Measurements from ENCODE around the gene ENOSF1. TPM values are rescaled to one million over a fixed set of nuclear protein-coding genes. Genes with fewer than 3 reads are reported as not detected.
A peak's percentile ranks its signal among the peaks of the same experiment; 100 is the strongest.

The ENOSF1 gene
- total and polyA plus RNA-seq, 5 donors: 38.7 to 59.8 (median 44.3) TPM

DNA sequence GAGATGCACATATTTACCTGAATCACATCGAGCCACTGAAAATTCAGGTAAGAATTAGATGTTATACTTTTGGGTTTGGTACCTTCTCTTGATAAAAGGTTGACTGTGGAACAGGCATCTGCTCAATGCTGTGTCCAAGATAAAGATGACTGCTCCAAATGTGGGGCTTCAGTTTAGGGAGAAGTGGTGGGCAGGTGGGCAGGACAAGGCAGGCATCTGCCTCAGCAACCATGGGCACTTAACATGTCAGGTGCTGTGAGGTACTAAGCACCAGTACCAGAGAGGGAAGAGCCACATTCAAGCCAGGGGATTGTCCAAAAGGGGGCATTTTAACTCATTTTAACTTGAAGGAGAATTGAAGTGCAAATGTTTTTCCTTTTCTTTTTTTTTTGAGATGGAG, 41.0 kb downstream of the ENOSF1 start:
- WGBS: 94% methylated on average over 1 of the region's 1 CpG
- intact Hi-C loops (cut with DNase I): no loop called here
- ATAC-seq (no peak), DNase-seq (no peak)
- H3K27ac ChIP-seq (ENCODE audit: low read length): no peak overlapping the region
- H3K4me1 ChIP-seq (ENCODE audit: control insufficient read depth, insufficient read depth, low read length): no peaks in the 10 kb centered on the region
- H3K9me3 ChIP-seq (ENCODE audit: control insufficient read depth, low read length): no peaks in the 10 kb centered on the region
- no peak overlapping the region for H3K4me3 ChIP-seq (ENCODE audit: low read length)
- no peaks in the 10 kb centered on the region for H3K27me3 ChIP-seq (ENCODE audit: control insufficient read depth, insufficient read depth)

GRCh38 chr18:670522-670921, 41.9 kb downstream of the ENOSF1 start:
- WGBS: 95% methylated on average over 11 of the region's 11 CpGs
- Histone ChIP-seq H3K27me3 (ENCODE audit: control insufficient read depth, insufficient read depth) (no peaks in the 10 kb centered on the region), H3K4me1 (ENCODE audit: control insufficient read depth, insufficient read depth, low read length) (no peaks in the 10 kb centered on the region), H3K9me3 (ENCODE audit: control insufficient read depth, low read length) (no peaks in the 10 kb centered on the region), H3K27ac (ENCODE audit: low read length) (no peak overlapping the region), H3K4me3 (ENCODE audit: low read length) (no peak overlapping the region)
- no peak for ATAC-seq
- DNase-seq: no peak
- intact Hi-C loops (cut with DNase I): no loop called here

- Histone ChIP-seq H3K4me3 (ENCODE audit: low read length) (no peak overlapping the region), H3K27me3 (ENCODE audit: control insufficient read depth, insufficient read depth) (no peaks in the 10 kb centered on the region), H3K9me3 (ENCODE audit: control insufficient read depth, low read length) (no peaks in the 10 kb centered on the region), H3K4me1 (ENCODE audit: control insufficient read depth, insufficient read depth, low read length) (no peaks in the 10 kb centered on the region), H3K27ac (ENCODE audit: low read length) (no peak overlapping the region)
- 93% methylated on average over 8 of the region's 8 CpGs for WGBS
- DNase-seq (no peak), ATAC-seq (no peak)
- intact Hi-C loops (cut with DNase I): no loop called here
These were observed 43.4 kb downstream of the ENOSF1 start for GRCh38 chr18:669077-669476.

- Histone ChIP-seq H3K9me3 (ENCODE audit: control insufficient read depth, low read length) (no peaks in the 10 kb centered on the region), H3K4me3 (ENCODE audit: low read length) (no peak overlapping the region), H3K27ac (ENCODE audit: low read length) (no peak overlapping the region), H3K27me3 (ENCODE audit: control insufficient read depth, insufficient read depth) (no peaks in the 10 kb centered on the region), H3K4me1 (ENCODE audit: control insufficient read depth, insufficient read depth, low read length) (no peaks in the 10 kb centered on the region)
- DNase-seq (no peak), ATAC-seq (no peak)
- 61% methylated on average over 1 of the region's 1 CpG for WGBS
- intact Hi-C loops (cut with DNase I): no loop called here
These were observed 44.2 kb downstream of the ENOSF1 start for GRCh38 chr18:668260-668659.

DNA sequence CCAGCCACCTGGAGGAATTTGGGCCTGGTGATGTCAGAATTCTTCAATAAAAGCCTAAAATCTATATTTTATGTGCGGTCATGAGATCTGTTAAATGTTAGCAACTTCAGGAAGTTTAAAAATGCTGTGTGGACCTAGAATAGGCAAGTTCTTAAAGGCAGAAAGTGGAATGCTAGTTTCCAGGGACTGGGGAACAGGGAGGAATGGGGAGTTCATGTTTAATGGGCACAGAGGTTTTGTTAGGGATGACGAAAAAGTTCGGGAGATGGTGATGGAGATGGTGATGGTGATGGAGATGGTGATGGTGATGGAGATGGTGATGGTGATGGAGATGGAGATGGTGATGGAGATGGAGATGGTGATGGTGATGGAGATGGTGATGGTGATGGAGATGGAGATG, 45.8 kb downstream of the ENOSF1 start:
- DNase-seq (no peak), ATAC-seq (no peak)
- H3K27me3 ChIP-seq (ENCODE audit: control insufficient read depth, insufficient read depth): no peaks in the 10 kb centered on the region
- WGBS: 97% methylated on average over 3 of the region's 3 CpGs
- intact Hi-C loops (cut with DNase I): no loop called here
- H3K9me3 ChIP-seq (ENCODE audit: control insufficient read depth, low read length): no peaks in the 10 kb centered on the region
- no peak overlapping the region for H3K4me3 ChIP-seq (ENCODE audit: low read length)
- no peaks in the 10 kb centered on the region for H3K4me1 ChIP-seq (ENCODE audit: control insufficient read depth, insufficient read depth, low read length)
- no peak overlapping the region for H3K27ac ChIP-seq (ENCODE audit: low read length)

GRCh38 chr18:666177-666576, 46.3 kb downstream of the ENOSF1 start:
- DNase-seq: no peak
- H3K4me1 ChIP-seq (ENCODE audit: control insufficient read depth, insufficient read depth, low read length): no peaks in the 10 kb centered on the region
- intact Hi-C loops (cut with DNase I): no loop called here
- WGBS: 90% methylated on average over 8 of the region's 8 CpGs
- ATAC-seq: peak; percentile 45 to 61
- no peaks in the 10 kb centered on the region for H3K9me3 ChIP-seq (ENCODE audit: control insufficient read depth, low read length)
- H3K27me3 ChIP-seq (ENCODE audit: control insufficient read depth, insufficient read depth): no peaks in the 10 kb centered on the region
- no peak overlapping the region for H3K27ac ChIP-seq (ENCODE audit: low read length)
- no peak overlapping the region for H3K4me3 ChIP-seq (ENCODE audit: low read length)

DNA sequence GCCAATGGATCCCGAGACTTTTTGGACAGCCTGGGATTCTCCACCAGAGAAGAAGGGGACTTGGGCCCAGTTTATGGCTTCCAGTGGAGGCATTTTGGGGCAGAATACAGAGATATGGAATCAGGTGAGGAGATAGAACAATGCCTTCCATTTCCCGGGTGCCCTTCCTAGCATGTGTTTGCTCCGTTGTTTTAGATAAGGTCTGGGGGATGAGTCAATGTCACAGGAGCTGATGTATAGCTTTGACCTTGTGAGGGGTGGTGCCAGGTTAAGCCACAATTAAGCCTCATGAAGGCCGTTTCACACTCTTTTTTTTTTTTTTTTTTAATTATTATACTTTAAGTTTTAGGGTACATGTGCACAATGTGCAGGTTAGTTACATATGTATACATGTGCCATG, 50.2 kb downstream of the ENOSF1 start:
- Histone ChIP-seq H3K4me1 (ENCODE audit: control insufficient read depth, insufficient read depth, low read length) (peaks cover 2% of the 10 kb centered on the region), H3K4me3 (ENCODE audit: low read length) (no peak overlapping the region), H3K27ac (ENCODE audit: low read length) (no peak overlapping the region), H3K27me3 (ENCODE audit: control insufficient read depth, insufficient read depth) (no peaks in the 10 kb centered on the region), H3K9me3 (ENCODE audit: control insufficient read depth, low read length) (no peaks in the 10 kb centered on the region)
- intact Hi-C loops (cut with DNase I): no loop called here
- no peak for ATAC-seq
- 97% methylated on average over 4 of the region's 4 CpGs for WGBS
- DNase-seq: no peak

DNA sequence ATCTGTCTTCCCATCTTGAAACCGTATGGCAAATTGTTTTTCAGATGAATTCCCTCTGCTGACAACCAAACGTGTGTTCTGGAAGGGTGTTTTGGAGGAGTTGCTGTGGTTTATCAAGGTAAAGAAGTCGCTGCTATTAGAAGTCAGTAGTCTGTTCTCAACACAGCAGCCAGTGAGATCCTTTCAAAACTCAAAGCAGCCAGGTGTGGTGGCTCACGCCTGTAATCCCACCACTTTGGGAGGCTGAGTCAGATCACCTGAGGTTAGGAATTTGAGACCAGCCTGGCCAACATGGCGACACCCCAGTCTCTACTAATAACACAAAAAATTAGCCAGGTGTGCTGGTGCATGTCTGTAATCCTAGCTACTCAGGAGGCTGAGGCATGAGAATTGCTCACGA, 52.8 kb downstream of the ENOSF1 start:
- ATAC-seq: no peak
- Histone ChIP-seq H3K4me3 (ENCODE audit: low read length) (no peak overlapping the region), H3K27ac (ENCODE audit: low read length) (no peak overlapping the region), H3K4me1 (ENCODE audit: control insufficient read depth, insufficient read depth, low read length) (peaks cover 2% of the 10 kb centered on the region), H3K27me3 (ENCODE audit: control insufficient read depth, insufficient read depth) (peaks cover under 1% of the 10 kb centered on the region), H3K9me3 (ENCODE audit: control insufficient read depth, low read length) (no peaks in the 10 kb centered on the region)
- intact Hi-C loops (cut with DNase I): no loop called here
- DNase-seq: no peak
- 92% methylated on average over 6 of the region's 6 CpGs for WGBS

- DNase-seq (no peak), ATAC-seq (no peak)
- H3K27ac ChIP-seq (ENCODE audit: low read length): no peak overlapping the region
- intact Hi-C loops (cut with DNase I): no loop called here
- H3K4me1 ChIP-seq (ENCODE audit: control insufficient read depth, insufficient read depth, low read length): peaks cover 2% of the 10 kb centered on the region
- WGBS: 77% methylated on average over 10 of the region's 10 CpGs
- H3K9me3 ChIP-seq (ENCODE audit: control insufficient read depth, low read length): no peaks in the 10 kb centered on the region
- no peak overlapping the region for H3K4me3 ChIP-seq (ENCODE audit: low read length)
- peaks cover 3% of the 10 kb centered on the region for H3K27me3 ChIP-seq (ENCODE audit: control insufficient read depth, insufficient read depth)
These were observed 53.4 kb downstream of the ENOSF1 start for GRCh38 chr18:658947-659533.

DNA sequence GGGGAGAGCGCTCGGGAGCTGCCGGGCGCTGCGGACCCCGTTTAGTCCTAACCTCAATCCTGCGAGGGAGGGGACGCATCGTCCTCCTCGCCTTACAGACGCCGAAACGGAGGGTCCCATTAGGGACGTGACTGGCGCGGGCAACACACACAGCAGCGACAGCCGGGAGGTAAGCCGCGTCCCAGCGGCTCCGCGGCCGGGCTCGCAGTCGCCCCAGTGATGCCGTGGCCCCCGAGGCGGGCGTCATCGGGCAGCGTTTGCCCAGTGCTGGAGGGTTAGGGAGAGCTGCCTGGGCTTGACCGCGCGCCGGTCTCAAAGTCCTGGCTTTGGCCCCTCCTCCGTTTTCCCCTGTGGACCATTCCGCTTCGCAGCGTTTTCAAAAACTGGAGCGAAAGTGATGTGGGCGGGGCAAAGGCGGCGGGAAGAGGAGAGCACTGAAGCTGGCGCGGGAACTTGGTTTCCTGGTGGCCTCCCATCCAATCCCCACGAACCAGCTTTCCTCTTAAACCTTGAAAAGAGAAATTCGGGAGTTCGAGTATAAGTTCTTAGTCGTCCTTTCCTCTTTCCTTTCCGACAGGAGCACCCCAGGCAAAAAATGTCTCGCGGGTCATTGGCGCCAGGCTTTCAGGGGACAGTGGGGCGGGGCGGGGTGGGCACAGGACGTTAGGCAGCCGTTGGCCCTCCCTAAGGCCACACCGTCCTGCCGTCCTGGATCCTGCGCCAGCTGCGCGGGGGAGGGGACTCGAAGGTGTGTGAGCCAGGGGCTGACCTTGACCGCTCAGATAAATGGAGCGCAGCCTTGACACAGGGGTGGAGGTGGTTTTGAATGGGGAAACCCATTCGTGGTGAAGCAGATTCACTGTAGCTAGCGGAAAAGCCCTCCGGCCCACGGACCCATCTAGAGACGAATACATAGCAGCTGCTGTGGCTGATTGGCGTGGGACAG, 54.2 kb downstream of the ENOSF1 start:
- Histone ChIP-seq H3K4me1 (ENCODE audit: control insufficient read depth, insufficient read depth, low read length) (peaks cover 2% of the 10 kb centered on the region), H3K27ac (ENCODE audit: low read length) (no peak overlapping the region), H3K9me3 (ENCODE audit: control insufficient read depth, low read length) (no peaks in the 10 kb centered on the region), H3K27me3 (ENCODE audit: control insufficient read depth, insufficient read depth) (peaks cover 6% of the 10 kb centered on the region), H3K4me3 (ENCODE audit: low read length) (peak overlapping the region; percentile 72)
- intact Hi-C loops (cut with DNase I): no loop called here
- ATAC-seq: peak; percentile 94 to 95
- 2% methylated on average over 72 of the region's 72 CpGs for WGBS
- DNase-seq: peak; percentile 80 to 92 (median 90)

DNA sequence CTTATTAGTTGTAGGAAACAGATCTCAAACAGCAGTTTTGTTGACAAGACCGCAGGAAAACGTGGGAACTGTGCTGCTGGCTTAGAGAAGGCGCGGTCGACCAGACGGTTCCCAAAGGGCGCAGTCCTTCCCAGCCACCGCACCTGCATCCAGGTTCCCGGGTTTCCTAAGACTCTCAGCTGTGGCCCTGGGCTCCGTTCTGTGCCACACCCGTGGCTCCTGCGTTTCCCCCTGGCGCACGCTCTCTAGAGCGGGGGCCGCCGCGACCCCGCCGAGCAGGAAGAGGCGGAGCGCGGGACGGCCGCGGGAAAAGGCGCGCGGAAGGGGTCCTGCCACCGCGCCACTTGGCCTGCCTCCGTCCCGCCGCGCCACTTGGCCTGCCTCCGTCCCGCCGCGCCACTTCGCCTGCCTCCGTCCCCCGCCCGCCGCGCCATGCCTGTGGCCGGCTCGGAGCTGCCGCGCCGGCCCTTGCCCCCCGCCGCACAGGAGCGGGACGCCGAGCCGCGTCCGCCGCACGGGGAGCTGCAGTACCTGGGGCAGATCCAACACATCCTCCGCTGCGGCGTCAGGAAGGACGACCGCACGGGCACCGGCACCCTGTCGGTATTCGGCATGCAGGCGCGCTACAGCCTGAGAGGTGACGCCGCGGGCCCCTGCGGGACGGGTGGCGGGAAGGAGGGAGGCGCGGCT, 55.0 kb downstream of the ENOSF1 start, which contains the start of gene TYMS:
Gene TYMS, plus strand, starts transcription at position 343 of the 690 bp plus-strand sequence. Its CDS starts 90 bp downstream, at position 433.
- DNase-seq (peak; percentile 32 to 70 (median 62)), ATAC-seq (peak; percentile 65 to 68)
- Histone ChIP-seq H3K9me3 (ENCODE audit: control insufficient read depth, low read length) (no peaks in the 10 kb centered on the region), H3K27me3 (ENCODE audit: control insufficient read depth, insufficient read depth) (peaks cover 6% of the 10 kb centered on the region), H3K4me3 (ENCODE audit: low read length) (peak within 1 kb of the TSS; percentile 72), H3K27ac (ENCODE audit: low read length) (no peak within 1 kb of the TSS), H3K4me1 (ENCODE audit: control insufficient read depth, insufficient read depth, low read length) (peaks cover 2% of the 10 kb centered on the region)
- WGBS: under 1% methylated on average over 79 of the region's 79 CpGs
- intact Hi-C loops (cut with DNase I): no loop called here

Measured in right cardiac atrium (tissue), 5 donors.